B cell (primary cell): ENCODE data around the gene KIF3A. TPM values are rescaled to one million over a fixed set of nuclear protein-coding genes. Genes with fewer than 3 reads are reported as not detected.

Experiments used
- ATAC-seq: fragments of 200-7000 bp; cut with Tn5 transposase; one replicate; pipeline ENCODE4 v1.10.0; 2021; ENCODE audit warnings: low read depth, mild to moderate bottlenecking, moderate number of reproducible peaks, moderate library complexity
- CTCF ChIA-PET: fragments of 350-600 bp; sonication (Branson Sonifier 250); formaldehyde crosslinking; loops from one replicate; lab custom pipeline; 2021; ENCODE audit warnings: antibody characterized with exemption, inconsistent platforms; lab: Charles Lee
- POLR2A ChIA-PET: fragments of 350-600 bp; sonication (Branson Sonifier 250); formaldehyde crosslinking; loops from one replicate; lab custom pipeline; 2021; ENCODE audit warnings: antibody characterized with exemption; lab: Charles Lee
- DNase-seq: peaks from one replicate; pipeline ENCODE4 v3.0.0; 2013
- H2AFZ ChIP-seq: 2 replicates; pipeline ENCODE4 v1.6.1; 2012; ENCODE audit warnings: mild to moderate bottlenecking, low read depth, low read length; ENCODE audit not compliant: insufficient read depth, poor library complexity, severe bottlenecking
- H3K27ac ChIP-seq, 2 donors: 1 replicate in 1 of 2; 2 replicates in 1 of 2; pipeline ENCODE4 v1.5.1; 2012 to 2013; ENCODE audit warnings: low read length in 2 of 2, mild to moderate bottlenecking in 2 of 2, moderate library complexity in 1 of 2
- H3K27me3 ChIP-seq, 4 experiments: fragments of 200-600 bp in 1 of 4; sonication (generic) in 1 of 4; replicated peaks in 1 of 4; 1 replicate in 2 of 4; 2 replicates in 2 of 4; pipeline versions ENCODE4 v1.6.1 to v1.7.0; 2013 to 2016; ENCODE audit warnings: low read length in 3 of 4, mild to moderate bottlenecking in 2 of 4, mixed read lengths in 1 of 4, moderate library complexity in 1 of 4; ENCODE audit not compliant: insufficient read depth in 4 of 4, control insufficient read depth in 3 of 4; ENCODE audit errors: control extremely low read depth in 1 of 4
- H3K36me3 ChIP-seq, 2 experiments: replicated peaks in 1 of 2; 1 replicate in 1 of 2; 2 replicates in 1 of 2; pipeline versions ENCODE4 v1.6.1 to v1.7.1; 2013; ENCODE audit warnings: low read length in 1 of 2; ENCODE audit not compliant: insufficient read depth in 2 of 2, control insufficient read depth in 1 of 2; ENCODE audit errors: control extremely low read depth in 1 of 2, extremely low read depth in 1 of 2
- H3K4me1 ChIP-seq, 2 donors: fragments of 200-600 bp in 1 of 2; sonication (generic) in 1 of 2; 1 replicate in 1 of 2; 2 replicates in 1 of 2; pipeline versions ENCODE4 v1.5.1 to v1.6.1; 2013 to 2017; ENCODE audit warnings: low read length in 2 of 2; ENCODE audit not compliant: control insufficient read depth in 2 of 2, insufficient read depth in 2 of 2
- H3K4me2 ChIP-seq: replicated peaks from 2 replicates; pipeline ENCODE3; 2012; ENCODE audit warnings: mild to moderate bottlenecking, low read depth, low read length; ENCODE audit not compliant: poor library complexity, severe bottlenecking
- H3K4me3 ChIP-seq, 5 experiments: fragments of 200-600 bp in 1 of 5; sonication (generic) in 1 of 5; 1 replicate in 3 of 5; 2 replicates in 2 of 5; pipeline versions ENCODE4 v1.5.1 to v1.7.0; 2011 to 2016; ENCODE audit warnings: low read length in 4 of 5, mild to moderate bottlenecking in 4 of 5, low read depth in 2 of 5, control low read depth in 1 of 5, moderate library complexity in 1 of 5; ENCODE audit not compliant: insufficient read depth in 1 of 5; ENCODE audit errors: control extremely low read depth in 1 of 5, extremely low read depth in 1 of 5
- H3K79me2 ChIP-seq: fragments of 200-600 bp; sonication (generic); one replicate; pipeline ENCODE4 v1.6.0; 2016; ENCODE audit warnings: low read length; ENCODE audit not compliant: control insufficient read depth, insufficient read depth
- H3K9ac ChIP-seq: fragments of 200-600 bp; sonication (generic); 2 replicates; pipeline ENCODE4 v1.6.1; 2017; ENCODE audit warnings: mild to moderate bottlenecking, low read length, moderate library complexity
- H3K9me3 ChIP-seq, 3 donors: one replicate each; pipeline versions ENCODE4 v1.6.1 to v1.7.1; 2013; ENCODE audit warnings: low read length in 2 of 3; ENCODE audit not compliant: control insufficient read depth in 2 of 3, insufficient read depth in 1 of 3; ENCODE audit errors: control extremely low read depth in 1 of 3
- H4K20me1 ChIP-seq: 2 replicates; pipeline ENCODE4 v1.6.0; 2012; ENCODE audit warnings: mild to moderate bottlenecking, low read length; ENCODE audit not compliant: insufficient read depth, control insufficient read depth, poor library complexity, severe bottlenecking
- H3K27ac Mint-ChIP-seq: one replicate; pipeline ENCODE4 v1.8.0; 2021; ENCODE audit warnings: mixed read lengths
- H3K27me3 Mint-ChIP-seq: one replicate; pipeline ENCODE4 v1.8.0; 2021; ENCODE audit warnings: mixed read lengths
- H3K4me1 Mint-ChIP-seq: one replicate; pipeline ENCODE4 v1.8.0; 2021; ENCODE audit warnings: mixed read lengths
- H3K4me3 Mint-ChIP-seq: one replicate; pipeline ENCODE4 v1.8.0; 2021; ENCODE audit warnings: mixed read lengths
- H3K9me3 Mint-ChIP-seq: one replicate; pipeline ENCODE4 v1.8.0; 2022; ENCODE audit warnings: mixed read lengths; ENCODE audit not compliant: insufficient read depth
- CTCF ChIP-seq: fragments of 200-600 bp; IDR thresholded peaks from one replicate; pipeline ENCODE4 v1.8.0; 2022; ENCODE audit warnings: antibody characterized with exemption, mild to moderate bottlenecking
- EZH2 ChIP-seq: IDR thresholded peaks from 2 replicates; pipeline ENCODE4 v1.6.1; 2012; ENCODE audit warnings: borderline replicate concordance, low read depth, mild to moderate bottlenecking, moderate library complexity, low read length; ENCODE audit not compliant: insufficient read depth, poor library complexity, severe bottlenecking
- WGBS: methylation state at CpG from one replicate; pipeline ENCODE4 v1.1.5; 2013; ENCODE audit warnings: missing lambda C conversion rate; ENCODE audit not compliant: insufficient coverage; 5-methylcytosine and 5-hydroxymethylcytosine counted together
- intact Hi-C: fragments of 100-400 bp; cut with micrococcal nuclease; formaldehyde crosslinking; loops from one replicate; pipeline ENCODE4 v1.10.0; 2022
- polyA plus RNA-seq: library from polyadenylated mRNA; depleted of rRNA; stranded (reverse); fragments of >200 nt; gene quantifications from 2 replicates; pipeline ENCODE4 v1.2.3, GENCODE V29; 2012
- total RNA-seq, 2 donors: library from RNA; stranded (reverse); fragments of 120-200 nt in 1 of 2; gene quantifications; 1 replicate in 1 of 2; 2 replicates in 1 of 2; pipeline versions ENCODE4 v1.2.3 to v1.2.4, GENCODE V29; 2013 to 2022

The KIF3A gene
- total and polyA plus RNA-seq, 2 donors (not counting 1 experiment from before 2014, with no cell fraction given), result 1.3 to 16.0 TPM

- Mint-ChIP-seq H3K4me3 (peak overlapping the region; percentile 62), H3K27me3 (peaks cover 23% of the 10 kb centered on the region), H3K27ac (peak overlapping the region; percentile 10), H3K9me3 (no peaks in the 10 kb centered on the region), H3K4me1 (peaks cover 14% of the 10 kb centered on the region)
- no peaks in the 10 kb centered on the region for H3K79me2 ChIP-seq
- no peaks in the 10 kb centered on the region for H4K20me1 ChIP-seq
- no peak overlapping the region for H3K4me2 ChIP-seq
- no peak overlapping the region for H3K27ac ChIP-seq
- H2AFZ ChIP-seq, result no peak overlapping the region
- WGBS, result 95% methylated on average over 8 of the region's 10 CpGs
- intact Hi-C loops, result no loop called here
- CTCF ChIA-PET, result interaction anchor here (1.3 kb wide), 1 partner anchor 71 kb away, joined by 4 read pairs; no protein-coding TSS in a partner anchor
- peaks cover 4 to 6% of the 10 kb centered on the region in 2 donors for H3K4me1 ChIP-seq
- H3K9ac ChIP-seq, result no peak overlapping the region
- no peak for DNase-seq
- H3K36me3 ChIP-seq, result no peaks in the 10 kb centered on the region
- no peak for TF ChIP-seq CTCF
- no peak for TF ChIP-seq EZH2
- POLR2A ChIA-PET, result no interaction called here
- no peak for ATAC-seq
- peaks cover 0 to 6% (median 0%) of the 10 kb centered on the region in 3 donors for H3K9me3 ChIP-seq
- H3K4me3 ChIP-seq, result no peak overlapping the region
- H3K27me3 ChIP-seq, result peaks cover 0 to 32% (median 10%) of the 10 kb centered on the region in 4 experiments
These were observed 11.2 kb upstream of the KIF3A start for GRCh38 chr5:132748522-132749000.

- H3K36me3 ChIP-seq, result no peaks in the 10 kb centered on the region
- ChIA-PET CTCF (interaction anchor here (1.1 to 1.8 kb wide), 4 partner anchors 9 to 82 kb away, joined by 5 to 13 read pairs (median 6); partner anchors contain the start of gene KIF3A), POLR2A (no interaction called here)
- peak overlapping the region; percentile 68 for H3K9ac ChIP-seq
- Mint-ChIP-seq H3K27ac (no peak overlapping the region), H3K9me3 (no peaks in the 10 kb centered on the region), H3K27me3 (peaks cover 23% of the 10 kb centered on the region), H3K4me1 (peaks cover 14% of the 10 kb centered on the region), H3K4me3 (peak overlapping the region; percentile 62)
- intact Hi-C loops, result loop anchor here (1.0 kb wide), 1 partner anchor 11 kb away; the partner anchor contains the start of gene KIF3A
- H3K27me3 ChIP-seq, result peaks cover 0 to 38% (median 12%) of the 10 kb centered on the region in 4 experiments
- H3K27ac ChIP-seq, result no peak overlapping the region
- H3K4me1 ChIP-seq, result peaks cover 4 to 6% of the 10 kb centered on the region in 2 donors
- no peaks in the 10 kb centered on the region for H3K79me2 ChIP-seq
- TF ChIP-seq CTCF (no peak), EZH2 (no peak)
- peaks cover 0 to 10% (median 0%) of the 10 kb centered on the region in 3 donors for H3K9me3 ChIP-seq
- 33% methylated on average over 68 of the region's 76 CpGs for WGBS
- peak overlapping the region; percentile 97 for H3K4me2 ChIP-seq
- DNase-seq, result no peak
- peak; percentile 42 for ATAC-seq
- peak overlapping the region; percentile 89 for H2AFZ ChIP-seq
- no peaks in the 10 kb centered on the region for H4K20me1 ChIP-seq
- peak overlapping the region in 4 of 5 experiments; percentile 35 to 69 (median 56) for H3K4me3 ChIP-seq
These were observed 10.5 kb upstream of the KIF3A start for GRCh38 chr5:132747616-132748440.
